Central memory CD8-positive, alpha-beta T cell (primary cell): ENCODE measurements around the gene CPT1B.
"Not testable (repeated sequence)": the region's sequence is repeated elsewhere in the genome, so short reads cannot be mapped to it uniquely, and the experiment has no call there.

ENCODE experiments used
- ATAC-seq: fragments of 150-1000 bp; cut with Tn5 transposase; replicated peaks from 2 replicates; pipeline ENCODE4 v1.10.0; 2022; ENCODE audit warnings: mild to moderate bottlenecking, moderate FRiP score, moderate number of reproducible peaks; ENCODE audit not compliant: poor library complexity, severe bottlenecking; ENCODE audit errors: extremely low read depth
- DNase-seq, 2 donors: peaks; one replicate each; pipeline ENCODE4 v3.0.0; 2021; ENCODE audit warnings: low spot score in 2 of 2
- H3K27ac Mint-ChIP-seq: one replicate; pipeline ENCODE4 v1.8.0; 2022; ENCODE audit warnings: low read depth, mild to moderate bottlenecking, moderate library complexity, mixed read lengths
- H3K27me3 Mint-ChIP-seq: one replicate; pipeline ENCODE4 v1.8.0; 2022; ENCODE audit warnings: mixed read lengths
- H3K36me3 Mint-ChIP-seq: one replicate; pipeline ENCODE4 v1.8.0; 2022; ENCODE audit warnings: mild to moderate bottlenecking, moderate library complexity, mixed read lengths; ENCODE audit not compliant: insufficient read depth
- H3K4me1 Mint-ChIP-seq: one replicate; pipeline ENCODE4 v1.8.0; 2022; ENCODE audit warnings: mixed read lengths
- H3K4me3 Mint-ChIP-seq: one replicate; pipeline ENCODE4 v1.8.0; 2022; ENCODE audit warnings: mild to moderate bottlenecking, moderate library complexity, mixed read lengths
- H3K9me3 Mint-ChIP-seq: one replicate; pipeline ENCODE4 v1.8.0; 2022; ENCODE audit warnings: mixed read lengths

CPT1B gene

GRCh38 chr22:50522806-50523438 is 55.3 kb downstream of the CPT1B start:
- no peak for DNase-seq
- Mint-ChIP-seq H3K27me3 (no peaks in the 10 kb centered on the region), H3K4me3 (no peak overlapping the region), H3K27ac (no peak overlapping the region), H3K9me3 (no peaks in the 10 kb centered on the region), H3K4me1 (peaks cover 28% of the 10 kb centered on the region), H3K36me3 (peaks cover 54% of the 10 kb centered on the region)
- no peak for ATAC-seq

DNA sequence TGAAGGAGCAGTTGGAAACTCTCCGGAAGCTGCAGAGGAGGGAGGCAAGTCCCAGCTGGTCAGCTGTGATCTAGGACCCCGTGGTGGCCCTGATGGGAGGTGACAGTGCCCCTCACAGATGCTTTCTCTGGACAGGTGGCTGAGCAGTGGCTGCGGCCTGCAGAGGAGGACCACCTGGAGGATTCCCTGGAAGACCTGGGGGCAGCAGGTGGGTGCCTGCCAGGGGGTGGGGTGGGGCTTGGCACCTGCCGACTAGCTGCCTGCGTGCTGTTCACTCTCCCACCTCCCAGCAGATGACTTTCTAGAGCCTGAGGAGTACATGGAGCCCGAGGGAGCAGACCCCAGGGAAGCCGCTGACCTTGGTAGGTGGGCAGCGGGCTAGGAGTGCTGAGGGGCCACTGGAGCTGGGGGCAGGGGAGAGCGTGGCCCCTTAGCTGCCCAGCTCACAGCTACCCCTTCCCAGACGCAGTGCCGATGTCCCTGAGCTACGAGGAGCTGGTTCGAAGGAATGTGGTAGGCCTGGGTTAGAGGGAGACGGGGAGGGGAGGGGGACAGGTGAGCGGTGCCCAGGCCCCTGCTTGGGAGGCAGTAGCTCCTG is 55.9 kb downstream of the CPT1B start:
- H3K36me3 Mint-ChIP-seq = peaks cover 57% of the 10 kb centered on the region

DNA sequence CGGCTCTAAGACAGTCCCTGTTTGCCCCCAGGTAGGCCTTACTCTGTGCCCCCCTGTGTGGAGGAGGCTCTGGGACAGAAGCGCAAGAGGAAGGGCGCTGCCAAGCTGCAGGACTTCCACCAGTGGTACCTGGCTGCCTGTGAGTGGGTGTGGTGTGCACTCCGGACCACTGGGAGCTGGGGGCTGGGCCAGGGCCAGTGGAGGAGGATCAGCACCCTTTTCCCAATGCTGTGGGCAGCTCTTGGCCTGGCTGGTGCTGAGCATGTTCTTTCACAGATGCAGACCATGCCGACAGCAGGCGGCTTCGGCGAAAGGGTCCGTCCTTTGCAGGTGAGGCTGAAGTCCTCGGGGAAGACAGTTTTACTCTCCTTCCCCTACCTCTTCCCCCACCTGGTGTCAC is 56.5 kb downstream of the CPT1B start:
- no peak for ATAC-seq
- DNase-seq = no peak
- peaks cover 55% of the 10 kb centered on the region for H3K36me3 Mint-ChIP-seq
- peak overlapping the region; percentile 19 for H3K27ac Mint-ChIP-seq
- no peak overlapping the region for H3K4me3 Mint-ChIP-seq
- H3K4me1 Mint-ChIP-seq = peaks cover 16% of the 10 kb centered on the region
- H3K9me3 Mint-ChIP-seq = no peaks in the 10 kb centered on the region
- no peaks in the 10 kb centered on the region for H3K27me3 Mint-ChIP-seq

More for the DNA sequence above, 55.9 kb downstream of the CPT1B start:
- Mint-ChIP-seq H3K4me3 (no peak overlapping the region), H3K4me1 (peaks cover 22% of the 10 kb centered on the region), H3K27me3 (no peaks in the 10 kb centered on the region), H3K9me3 (no peaks in the 10 kb centered on the region), H3K27ac (peak overlapping the region; percentile 19)
- DNase-seq (no peak), ATAC-seq (no peak)

DNA sequence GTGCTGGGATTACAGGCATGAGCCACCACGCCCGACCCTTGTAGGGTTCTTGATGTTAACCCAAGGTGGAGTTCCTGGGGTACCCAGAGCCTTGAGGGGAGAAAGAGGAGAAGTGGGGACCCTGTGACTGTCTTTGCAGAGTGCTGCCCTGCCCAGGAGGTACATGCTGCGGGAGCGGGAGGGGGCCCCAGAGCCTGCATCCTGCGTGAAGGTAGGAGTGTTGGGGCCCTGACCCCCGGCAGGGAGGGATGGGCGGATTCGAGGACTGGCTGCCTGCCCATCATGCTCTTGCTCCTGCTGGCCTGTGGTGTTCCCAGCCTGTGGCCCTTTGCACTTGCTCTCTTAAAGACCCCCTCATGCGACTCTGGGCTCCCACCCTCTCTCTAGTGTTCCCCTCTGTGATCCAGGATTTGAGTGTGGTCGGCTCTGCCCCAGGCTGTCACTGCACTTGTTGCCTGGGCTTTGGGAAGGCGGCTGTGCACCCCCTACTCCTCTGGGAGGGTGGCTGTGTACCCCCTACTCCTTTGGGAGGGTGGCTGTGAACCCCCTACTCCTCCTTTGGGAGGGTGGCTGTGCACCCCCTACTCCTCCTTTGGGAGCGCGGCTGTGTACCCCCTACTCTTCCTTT is 57.3 kb downstream of the CPT1B start:
- H3K36me3 Mint-ChIP-seq = peaks cover 59% of the 10 kb centered on the region
- DNase-seq = no peak
- no peak overlapping the region for H3K4me3 Mint-ChIP-seq
- peaks cover 16% of the 10 kb centered on the region for H3K4me1 Mint-ChIP-seq
- no peaks in the 10 kb centered on the region for H3K9me3 Mint-ChIP-seq
- H3K27ac Mint-ChIP-seq = no peak overlapping the region
- H3K27me3 Mint-ChIP-seq = no peaks in the 10 kb centered on the region
- ATAC-seq = no peak

- not testable (repeated sequence) for H3K27ac Mint-ChIP-seq, DNase-seq, H3K27me3 Mint-ChIP-seq, H3K4me3 Mint-ChIP-seq, H3K9me3 Mint-ChIP-seq, ATAC-seq
- peaks cover 21% of the 10 kb centered on the region for H3K4me1 Mint-ChIP-seq
- peaks cover 54% of the 10 kb centered on the region for H3K36me3 Mint-ChIP-seq
Measured at GRCh38 chr22:50520184-50520583, 58.0 kb downstream of the CPT1B start.

DNA sequence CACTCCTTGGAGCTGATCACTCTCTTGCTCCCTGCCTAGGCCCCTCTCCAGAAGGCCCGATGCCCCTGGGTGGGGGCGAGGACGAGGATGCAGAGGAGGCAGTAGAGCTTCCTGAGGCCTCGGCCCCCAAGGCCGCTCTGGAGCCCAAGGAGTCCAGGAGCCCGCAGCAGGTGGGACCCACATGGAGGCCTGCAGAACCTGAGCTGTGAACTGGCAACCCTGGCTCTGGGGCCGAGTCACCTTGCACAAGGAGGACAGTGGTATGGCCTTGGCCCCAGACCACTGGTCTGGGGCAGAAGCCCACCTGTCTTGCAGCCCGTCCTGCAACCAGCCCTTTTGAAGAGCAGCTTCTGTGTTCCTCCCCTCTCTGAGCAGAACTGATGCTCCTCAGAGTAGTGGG is 59.1 kb downstream of the CPT1B start:
- DNase-seq = no peak
- H3K27ac Mint-ChIP-seq = no peak overlapping the region
- peaks cover 12% of the 10 kb centered on the region for H3K4me1 Mint-ChIP-seq
- H3K27me3 Mint-ChIP-seq = no peaks in the 10 kb centered on the region
- H3K4me3 Mint-ChIP-seq = no peak overlapping the region
- no peak for ATAC-seq
- no peaks in the 10 kb centered on the region for H3K9me3 Mint-ChIP-seq
- peaks cover 49% of the 10 kb centered on the region for H3K36me3 Mint-ChIP-seq
